HepG2 (cell line): ENCODE data around the gene MSMO1. TPM values are rescaled to one million over a fixed set of nuclear protein-coding genes. Genes with fewer than 3 reads are reported as not detected.
"Not testable (repeated sequence)": the region's sequence is repeated elsewhere in the genome, so short reads cannot be mapped to it uniquely, and the experiment has no call there.

ENCODE experiments used
- ATAC-seq: fragments of 200-7000 bp; cut with Tn5 transposase; 3 replicates; pipeline ENCODE4 v1.9.1; 2020; ENCODE audit warnings: mild to moderate bottlenecking, moderate library complexity
- BruUV-seq: library from RNA; stranded (reverse); fragments of 400-500 nt; replicated peaks from 2 replicates; lab custom pipeline; 2021; lab: Mats Ljungman, UMichigan
- CTCF ChIA-PET: fragments of 300-600 bp; formaldehyde crosslinking; extraction: SDS; loops from one replicate; lab custom pipeline; 2021; ENCODE audit warnings: low total read pairs, inconsistent platforms, low intra/inter-chr PET ratio; lab: Yijun Ruan, JAX
- POLR2A ChIA-PET: fragments of 350-600 bp; sonication (Branson Sonifier 250); formaldehyde crosslinking; loops from one replicate; lab custom pipeline; 2020; ENCODE audit warnings: antibody characterized with exemption, inconsistent platforms; lab: Yijun Ruan, JAX
- DNase-seq: peaks from one replicate; pipeline ENCODE4 v3.0.0-alpha.2; 2015; ENCODE audit warnings: low spot score
- FAIRE-seq: peaks from 3 replicates; lab custom pipeline; 2011; peaks lifted over from hg19 to GRCh38; lab: Jason Lieb, UNC
- H2AFZ ChIP-seq: one replicate; pipeline ENCODE4 v1.6.1; 2011; ENCODE audit warnings: low read length, inconsistent platforms
- H3K27ac ChIP-seq: fragments of 300-600 bp; 3 replicates; pipeline ENCODE4 v1.8.0; 2011; ENCODE audit warnings: mixed run types, mild to moderate bottlenecking, mixed read lengths, low read length, inconsistent platforms; ENCODE audit not compliant: insufficient read depth; ENCODE audit errors: extremely low read length
- H3K27me3 ChIP-seq, 2 experiments: fragments of 200-600 bp in 1 of 2; 2 replicates in 1 of 2; 3 replicates in 1 of 2; pipeline versions ENCODE4 v1.6.0 to v1.8.0; 2011; ENCODE audit warnings: low read length in 2 of 2, mild to moderate bottlenecking in 2 of 2, moderate library complexity in 2 of 2, inconsistent platforms in 1 of 2; ENCODE audit not compliant: insufficient read depth in 2 of 2, control insufficient read depth in 1 of 2
- H3K36me3 ChIP-seq, 2 experiments: fragments of 200-600 bp in 1 of 2; replicated peaks in 1 of 2; 2 replicates in 1 of 2; 3 replicates in 1 of 2; pipeline versions ENCODE4 v1.5.1 to v1.8.0; 2011; ENCODE audit warnings: low read length in 2 of 2, inconsistent platforms in 1 of 2; ENCODE audit not compliant: insufficient read depth in 2 of 2, control insufficient read depth in 1 of 2
- H3K4me1 ChIP-seq: 2 replicates; pipeline ENCODE4 v1.5.1; 2012; ENCODE audit warnings: low read length, inconsistent platforms; ENCODE audit not compliant: insufficient read depth
- H3K4me2 ChIP-seq: 2 replicates; pipeline ENCODE4 v1.6.0; 2011; ENCODE audit warnings: low read depth, low read length, inconsistent platforms
- H3K4me3 ChIP-seq, 3 experiments: fragments of 200-600 bp in 1 of 3; sonication (generic), shearing (Covaris generic) in 1 of 3; replicated peaks in 1 of 3; 2 replicates each; pipeline ENCODE4 v1.5.1; 2011 to 2016; ENCODE audit warnings: low read length in 3 of 3, inconsistent platforms in 2 of 3, low read depth in 2 of 3, mild to moderate bottlenecking in 2 of 3, control low read depth in 1 of 3, mixed read lengths in 1 of 3; ENCODE audit not compliant: insufficient read depth in 1 of 3
- H3K79me2 ChIP-seq: one replicate; pipeline ENCODE4 v1.6.1; 2011; ENCODE audit warnings: low read length, inconsistent platforms; ENCODE audit not compliant: insufficient read depth
- H3K9ac ChIP-seq: 2 replicates; pipeline ENCODE4 v1.6.0; 2011; ENCODE audit warnings: mild to moderate bottlenecking, low read depth, low read length, inconsistent platforms; ENCODE audit not compliant: insufficient read depth
- H3K9me3 ChIP-seq: 2 replicates; pipeline ENCODE4 v1.5.1; 2012; ENCODE audit warnings: mild to moderate bottlenecking, low read length
- H4K20me1 ChIP-seq: 2 replicates; pipeline ENCODE4 v1.6.0; 2011; ENCODE audit warnings: inconsistent platforms, mild to moderate bottlenecking, low read length, moderate library complexity; ENCODE audit not compliant: insufficient read depth
- GFI1 ChIP-seq: sonication (generic); formaldehyde crosslinking; IDR thresholded peaks from 2 replicates; pipeline ENCODE4 v1.5.0; 2020; ENCODE audit warnings: missing genetic modification reagents, mild to moderate bottlenecking, borderline replicate concordance
- POLR2G ChIP-seq: fragments of 200-400 bp; formaldehyde crosslinking; IDR thresholded peaks from 2 replicates; pipeline ENCODE4 v1.6.1; 2018; ENCODE audit warnings: mild to moderate bottlenecking, low read depth, low read length, moderate library complexity
- RBM22 ChIP-seq: fragments of 200-400 bp; formaldehyde crosslinking; optimal IDR thresholded peaks from 2 replicates; pipeline ENCODE3; 2017; ENCODE audit warnings: mild to moderate bottlenecking, low read length, moderate library complexity
- SIN3A ChIP-seq: IDR thresholded peaks from 2 replicates; pipeline ENCODE4 v1.6.1; 2011; ENCODE audit warnings: low read depth, mild to moderate bottlenecking, control low read depth, low read length, borderline replicate concordance
- ZC3H13 ChIP-seq: sonication (generic); formaldehyde crosslinking; IDR thresholded peaks from 2 replicates; pipeline ENCODE4 v1.8.1; 2023; ENCODE audit warnings: mild to moderate bottlenecking, missing genetic modification reagents, moderate library complexity
- ZNF205 ChIP-seq: IDR thresholded peaks from 2 replicates; pipeline ENCODE4 v1.6.1; 2018; ENCODE audit warnings: missing biosample characterization, missing genetic modification reagents
- ZNF354B ChIP-seq: sonication (generic); formaldehyde crosslinking; IDR thresholded peaks from 2 replicates; pipeline ENCODE4 v1.8.0; 2022; ENCODE audit warnings: mild to moderate bottlenecking, missing genetic modification reagents
- ZNF441 ChIP-seq: sonication (generic); formaldehyde crosslinking; IDR thresholded peaks from 2 replicates; pipeline ENCODE4 v1.7.0; 2021; ENCODE audit warnings: missing genetic modification reagents, borderline replicate concordance
- ZNF512B ChIP-seq: sonication (generic); formaldehyde crosslinking; IDR thresholded peaks from 2 replicates; pipeline ENCODE4 v1.5.1; 2020; ENCODE audit warnings: missing genetic modification reagents, mild to moderate bottlenecking, borderline replicate concordance
- ZNF672 ChIP-seq: sonication (generic); formaldehyde crosslinking; IDR thresholded peaks from 2 replicates; pipeline ENCODE4 v1.8.1; 2022; ENCODE audit warnings: missing genetic modification reagents
- WGBS: methylation state at CpG from one replicate; pipeline ENCODE4 v1.1.6; 2017; ENCODE audit warnings: low lambda C conversion rate; 5-methylcytosine and 5-hydroxymethylcytosine counted together
- in situ Hi-C: cut with HindIII; loops from 2 replicates; pipeline ENCODE4 v1.10.0; 2017; ENCODE audit warnings: low pct_unique_long_range_greater_than_20kb; ENCODE audit not compliant: extremely low pct_ligation_motif_present
- intact Hi-C: fragments of 100-400 bp; cut with micrococcal nuclease; formaldehyde crosslinking; loops from one replicate; pipeline ENCODE4 v1.10.0; 2022; ENCODE audit not compliant: unreplicated experiment
- polyA plus RNA-seq, 8 experiments: library from polyadenylated mRNA; depleted of rRNA in 3 of 8; stranded (reverse) in 7 of 8; unstranded in 1 of 8; fragments of >200 nt; fragmentation: Illumina TruSeq in 4 of 8; extraction: Trizol in 4 of 8; gene quantifications; 2 replicates each; pipeline versions ENCODE4 v1.2.1 to v1.2.3, GENCODE V29; 2011 to 2016; ENCODE audit warnings: low read depth in 4 of 8, missing spikeins in 1 of 8, mixed read lengths in 1 of 8; ENCODE audit not compliant: insufficient read depth in 1 of 8
- total RNA-seq, 5 experiments: library from RNA; depleted of rRNA; stranded (reverse); fragments of >200 nt; fragmentation: Illumina TruSeq; extraction: Trizol; gene quantifications; 2 replicates each; pipeline ENCODE4 v1.2.3, GENCODE V29; 2016; ENCODE audit warnings: low read depth in 1 of 5

The MSMO1 gene
- total and polyA plus RNA-seq, 2 of the 13 experiments (the other 11 are each of a cell fraction or from before 2014, with no cell fraction given): 98.1 to 216 TPM

DNA sequence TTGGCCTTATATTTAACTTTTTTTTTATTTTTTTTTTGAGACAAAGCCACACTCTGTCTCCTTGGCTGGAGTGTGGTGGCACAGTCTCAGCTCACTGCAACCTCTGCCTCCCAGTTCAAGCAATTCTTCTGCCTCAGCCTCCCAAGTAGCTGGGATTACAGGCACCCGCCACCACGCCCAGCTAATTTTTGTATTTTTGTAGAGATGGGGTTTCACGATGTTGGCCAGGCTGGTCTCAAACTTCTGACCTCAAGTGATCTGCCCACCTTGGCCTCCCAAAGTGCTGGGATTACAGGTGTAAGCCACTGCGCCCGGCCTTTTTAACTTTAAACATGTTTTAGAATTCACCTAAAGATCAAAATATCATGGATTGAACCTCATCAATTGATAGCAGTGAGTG lies 14.9 kb downstream of the MSMO1 start:
- intact Hi-C loops, DNase-seq: not testable (repeated sequence)
- peaks cover 6 to 31% of the 10 kb centered on the region in 2 experiments for H3K36me3 ChIP-seq
- TF ChIP-seq RBM22: peak; percentile 60
- TF ChIP-seq, all 625 proteins: peak for 1; not testable (repeated sequence) for 624
- BruUV-seq, ATAC-seq, FAIRE-seq, H3K4me2 ChIP-seq, H2AFZ ChIP-seq, H3K27ac ChIP-seq, H3K27me3 ChIP-seq, H3K9ac ChIP-seq, H3K9me3 ChIP-seq, H3K4me3 ChIP-seq: not testable (repeated sequence)
- Histone ChIP-seq H3K4me1 (peaks cover 16% of the 10 kb centered on the region), H3K79me2 (peaks cover 19% of the 10 kb centered on the region), H4K20me1 (peaks cover 56% of the 10 kb centered on the region)
- ChIA-PET CTCF (interaction anchor here (2.0 kb wide), 1 partner anchor 211 kb away, joined by 24 read pairs; no protein-coding TSS in a partner anchor), POLR2A (interaction anchor here (0.7 to 0.9 kb wide), 4 partner anchors 15 to 216 kb away, joined by 3 to 4 read pairs (median 3); partner anchors contain the start of gene MSMO1)
- 100% methylated on average over 5 of the region's 5 CpGs for WGBS
- in situ Hi-C loops: loop anchor here (5.0 kb wide), 1 partner anchor 210 kb away; no protein-coding TSS in a partner anchor

DNA sequence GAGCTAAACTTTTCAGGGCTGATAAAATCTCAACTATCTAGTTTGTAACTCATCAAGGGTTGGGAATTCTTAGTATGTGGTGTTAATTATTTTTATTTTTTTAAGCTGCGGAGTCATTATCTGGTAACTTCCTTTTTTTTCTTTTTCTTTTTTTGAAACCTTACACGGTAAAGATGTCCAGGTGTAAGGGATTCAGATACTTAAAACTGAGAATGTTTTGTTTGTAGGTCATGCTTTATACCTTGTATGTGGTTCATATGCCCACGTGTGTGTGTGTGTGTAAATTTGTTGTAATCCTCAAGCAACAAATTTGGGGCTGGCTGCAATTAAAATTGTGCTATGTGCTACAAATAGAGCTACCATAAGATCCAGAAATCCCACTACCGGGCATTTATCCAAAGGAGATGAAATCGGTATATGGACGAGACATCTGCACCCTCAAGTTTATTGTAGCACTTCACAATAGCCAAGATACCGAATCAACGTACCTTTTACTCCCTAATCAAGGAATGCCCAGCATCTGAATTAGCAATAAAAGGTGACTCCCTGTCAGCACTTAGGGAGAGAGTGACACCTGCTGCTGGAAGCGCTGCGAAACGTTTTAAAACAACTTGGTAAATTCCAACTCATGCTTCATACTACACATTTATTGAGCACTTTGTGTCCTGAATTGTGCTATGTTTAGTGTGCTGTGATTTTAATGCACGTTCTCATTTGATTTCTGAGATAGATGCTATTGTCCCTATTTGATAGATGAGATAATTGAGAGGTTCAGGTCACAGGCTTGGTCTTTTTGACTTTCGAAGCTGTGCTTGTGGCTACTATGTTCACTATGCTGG lies 16.1 kb downstream of the MSMO1 start:
- no TSS peak for BruUV-seq
- H3K4me2 ChIP-seq: no peak overlapping the region
- POLR2A ChIA-PET: interaction anchor here (1.0 to 1.3 kb wide), 2 partner anchors 16 to 231 kb away, joined by 3 to 5 read pairs; partner anchors contain the start of genes MSMO1 and TMEM192
- H3K9ac ChIP-seq: no peak overlapping the region
- H3K27ac ChIP-seq: no peak overlapping the region
- peaks cover 9% of the 10 kb centered on the region for H3K79me2 ChIP-seq
- CTCF ChIA-PET: interaction anchor here (0.9 to 2.0 kb wide), 2 partner anchors 212 to 231 kb away, joined by 3 to 24 read pairs; partner anchors contain the start of gene TMEM192
- no peak overlapping the region for H2AFZ ChIP-seq
- H3K4me3 ChIP-seq: no peak overlapping the region
- peaks cover 46% of the 10 kb centered on the region for H4K20me1 ChIP-seq
- intact Hi-C loops: loop anchor here (1.0 kb wide), 1 partner anchor 212 kb away; no protein-coding TSS in a partner anchor
- in situ Hi-C loops: loop anchor here (5.0 kb wide), 1 partner anchor 211 kb away; no protein-coding TSS in a partner anchor
- WGBS: 81% methylated on average over 13 of the region's 13 CpGs
- H3K27me3 ChIP-seq: no peaks in the 10 kb centered on the region
- peaks cover 8% of the 10 kb centered on the region; the same call in 1 of the 2 replicates for H3K4me1 ChIP-seq
- peak; percentile 23 for ATAC-seq
- H3K36me3 ChIP-seq: peaks cover 6 to 22% of the 10 kb centered on the region in 2 experiments; a peak in 4 of 5 replicates
- no peaks in the 10 kb centered on the region for H3K9me3 ChIP-seq
- no peak for FAIRE-seq
- peak; percentile 24 for DNase-seq
- TF ChIP-seq ZC3H13 (CRISPR knock-in tag) (peak; percentile 55; the same call in 1 of the 2 replicates), GFI1 (CRISPR knock-in tag) (0 out of 2 replicates have a peak, but pooled peaks have one; percentile 30), SIN3A (0 out of 2 replicates have a peak, but pooled peaks have one; percentile 15), ZNF672 (CRISPR knock-in tag) (no peak), ZNF205 (CRISPR knock-in tag) (0 out of 2 replicates have a peak, but pooled peaks have one; percentile 27), POLR2G (peak; percentile 77), ZNF354B (CRISPR knock-in tag) (0 out of 2 replicates have a peak, but pooled peaks have one; percentile 69), ZNF441 (CRISPR knock-in tag) (no peak), ZNF512B (peak; percentile 20; the same call in 1 of the 2 replicates)
